Brain microvascular endothelial cell (primary cell): ENCODE results near the gene PHF1.

Source experiments
- DNase-seq: peaks from one replicate; pipeline ENCODE4 v3.0.0-alpha.2; 2020
- H3K27ac ChIP-seq: fragments of 250-450 bp; sonication (Bioruptor Pico); 2 replicates; pipeline ENCODE4 v1.5.1; 2020; ENCODE audit warnings: mild to moderate bottlenecking, moderate library complexity
- H3K27me3 ChIP-seq: fragments of 250-450 bp; sonication (Bioruptor Pico); replicated peaks from 2 replicates; pipeline ENCODE4 v1.5.1; 2020; ENCODE audit warnings: mild to moderate bottlenecking
- H3K36me3 ChIP-seq: fragments of 250-450 bp; sonication (Bioruptor Pico); replicated peaks from 2 replicates; pipeline ENCODE4 v1.5.1; 2020; ENCODE audit warnings: mild to moderate bottlenecking
- H3K4me3 ChIP-seq: 2 replicates; pipeline ENCODE4 v1.5.1; 2011; ENCODE audit warnings: low read depth, mild to moderate bottlenecking, control low read depth, low read length, moderate library complexity
- in situ Hi-C: cut with HindIII; loops from 2 replicates; pipeline ENCODE4 v1.10.0; 2017; ENCODE audit warnings: low sequenced_read_pairs, low pct_ligation_motif_present
- TF ChIP-seq, protein P1 (sequence below): IDR thresholded peaks from 2 replicates; pipeline ENCODE4 v1.5.1; 2011; ENCODE audit warnings: low read depth, mild to moderate bottlenecking, moderate library complexity, low read length, control low read depth, inconsistent platforms; ENCODE audit errors: missing control alignments

The PHF1 gene

DNA sequence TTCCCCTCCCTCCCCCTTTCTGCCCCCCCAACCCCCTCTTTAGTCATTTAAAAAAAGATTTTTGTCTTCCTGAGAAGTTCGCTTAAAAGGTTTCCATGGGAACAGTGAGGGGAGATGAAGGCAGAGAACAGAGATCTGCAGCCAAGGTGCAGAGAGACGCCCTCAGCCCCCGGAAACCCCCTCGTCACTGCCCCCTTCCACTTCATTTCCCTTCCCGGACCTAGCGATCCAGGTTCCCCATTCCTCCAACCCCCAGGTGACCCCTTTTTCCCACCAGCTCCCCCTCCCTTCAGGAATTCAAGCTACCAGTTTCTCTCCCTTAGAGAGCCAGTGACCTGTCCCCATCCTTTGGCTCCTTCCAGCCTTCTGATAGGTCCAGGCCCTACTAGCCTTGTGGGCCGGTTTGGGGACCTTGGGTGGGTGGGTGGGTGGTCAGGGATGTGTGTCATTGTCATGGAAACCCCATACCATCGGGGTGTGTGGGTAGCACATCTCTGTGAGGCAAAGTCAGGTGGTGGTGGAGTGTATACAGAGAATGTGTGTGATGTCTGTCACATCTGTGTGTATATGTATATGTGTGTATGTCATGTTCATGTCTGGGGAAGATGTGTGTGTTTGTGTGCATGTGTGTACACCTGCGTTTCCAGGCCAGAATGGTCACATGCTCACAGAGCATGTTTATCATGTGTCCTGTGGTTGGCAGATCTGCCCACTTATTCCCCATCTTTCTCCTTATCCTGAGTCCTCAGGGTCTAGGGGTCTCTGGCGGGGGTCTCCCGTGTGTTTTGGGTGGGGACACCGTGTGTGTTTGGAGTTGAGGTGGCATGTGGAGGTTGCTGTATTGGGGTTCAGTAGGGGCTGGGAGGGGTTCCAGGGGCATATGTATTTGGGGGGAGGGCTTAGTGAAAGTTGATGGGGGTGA is 16.0 kb downstream of the PHF1 start:
- DNase-seq: no peak
- Histone ChIP-seq H3K27ac (no peak overlapping the region), H3K4me3 (peak overlapping the region; percentile 70), H3K36me3 (no peaks in the 10 kb centered on the region), H3K27me3 (no peaks in the 10 kb centered on the region)
- in situ Hi-C loops: no loop called here
- TF ChIP-seq, protein P1, sequence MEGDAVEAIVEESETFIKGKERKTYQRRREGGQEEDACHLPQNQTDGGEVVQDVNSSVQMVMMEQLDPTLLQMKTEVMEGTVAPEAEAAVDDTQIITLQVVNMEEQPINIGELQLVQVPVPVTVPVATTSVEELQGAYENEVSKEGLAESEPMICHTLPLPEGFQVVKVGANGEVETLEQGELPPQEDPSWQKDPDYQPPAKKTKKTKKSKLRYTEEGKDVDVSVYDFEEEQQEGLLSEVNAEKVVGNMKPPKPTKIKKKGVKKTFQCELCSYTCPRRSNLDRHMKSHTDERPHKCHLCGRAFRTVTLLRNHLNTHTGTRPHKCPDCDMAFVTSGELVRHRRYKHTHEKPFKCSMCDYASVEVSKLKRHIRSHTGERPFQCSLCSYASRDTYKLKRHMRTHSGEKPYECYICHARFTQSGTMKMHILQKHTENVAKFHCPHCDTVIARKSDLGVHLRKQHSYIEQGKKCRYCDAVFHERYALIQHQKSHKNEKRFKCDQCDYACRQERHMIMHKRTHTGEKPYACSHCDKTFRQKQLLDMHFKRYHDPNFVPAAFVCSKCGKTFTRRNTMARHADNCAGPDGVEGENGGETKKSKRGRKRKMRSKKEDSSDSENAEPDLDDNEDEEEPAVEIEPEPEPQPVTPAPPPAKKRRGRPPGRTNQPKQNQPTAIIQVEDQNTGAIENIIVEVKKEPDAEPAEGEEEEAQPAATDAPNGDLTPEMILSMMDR: no peak

DNA sequence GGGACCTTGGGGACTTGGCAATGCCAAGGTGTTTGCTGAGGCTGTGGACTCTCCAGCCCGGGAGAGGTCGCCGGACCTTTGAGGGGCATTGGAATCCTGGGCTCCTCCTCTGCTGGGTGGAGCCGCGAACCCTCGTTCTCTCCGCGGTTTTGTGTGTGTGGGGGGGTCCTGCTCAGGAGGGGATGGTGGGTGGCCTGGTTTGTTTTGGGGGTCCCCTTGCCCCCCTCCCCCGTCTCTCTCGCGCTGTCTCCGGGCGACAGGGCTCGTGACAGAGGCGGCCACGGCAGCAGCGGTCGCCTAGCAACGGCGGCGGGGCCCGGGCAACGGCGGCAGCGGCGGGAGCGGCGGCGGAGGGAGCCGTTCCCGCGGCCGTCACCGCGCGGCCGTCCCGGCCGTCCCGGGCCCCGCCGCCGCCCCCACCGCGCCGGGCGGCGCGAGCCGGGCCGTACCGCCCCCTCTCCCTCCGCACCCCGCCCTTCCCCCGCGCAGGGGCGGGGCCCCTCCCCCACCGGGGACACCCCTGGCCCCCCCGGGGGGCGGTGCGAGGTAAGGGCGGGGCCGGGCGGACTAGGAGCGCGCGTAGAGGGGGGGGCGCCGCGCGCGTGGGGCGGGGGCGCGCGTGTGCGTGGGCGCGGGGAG is 16.9 kb downstream of the PHF1 start:
- TF ChIP-seq, protein P1: peak; percentile 15
- no peaks in the 10 kb centered on the region for H3K27me3 ChIP-seq
- H3K27ac ChIP-seq: peak overlapping the region; percentile 44
- peak overlapping the region; percentile 70 for H3K4me3 ChIP-seq
- in situ Hi-C loops: no loop called here
- no peaks in the 10 kb centered on the region for H3K36me3 ChIP-seq
- DNase-seq: no peak

DNA sequence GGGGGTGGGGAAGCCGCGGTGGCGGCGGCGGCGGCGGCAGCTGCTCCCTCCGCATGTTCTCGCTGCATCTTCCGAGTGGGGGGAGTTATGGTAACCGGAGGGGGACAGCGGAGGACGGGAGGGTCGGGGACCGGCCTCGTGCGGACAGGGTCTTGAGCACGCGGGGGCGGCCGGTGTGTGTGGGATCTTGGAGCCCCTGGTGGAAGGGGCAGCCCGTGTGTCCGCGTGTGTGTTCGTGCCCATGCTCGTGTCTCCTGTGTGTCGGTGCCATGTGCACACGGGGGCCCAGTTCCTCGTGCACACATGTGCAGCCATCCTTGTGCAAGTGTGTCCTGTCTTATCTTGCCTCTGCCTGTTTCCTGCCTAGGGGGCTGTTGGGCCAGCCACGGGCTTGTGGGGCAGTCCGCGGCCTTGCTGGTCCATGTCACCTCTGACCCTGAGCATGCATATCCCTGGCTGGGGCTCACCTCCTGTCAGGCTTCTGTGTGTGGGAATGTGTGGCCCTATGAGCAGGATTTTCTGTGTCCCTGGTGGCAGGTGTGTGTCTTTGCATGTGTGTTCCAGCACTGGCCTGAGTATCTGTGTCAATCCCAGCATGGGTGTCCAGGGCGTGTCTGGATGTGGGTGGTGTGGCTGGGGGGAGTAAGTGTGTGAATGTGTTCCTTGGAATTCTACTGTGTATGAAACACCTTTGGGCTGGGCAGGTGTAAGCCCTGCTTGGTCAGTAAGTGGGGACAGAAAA is 17.6 kb downstream of the PHF1 start:
- in situ Hi-C loops: no loop called here
- TF ChIP-seq, protein P1: peak; percentile 65

DNA sequence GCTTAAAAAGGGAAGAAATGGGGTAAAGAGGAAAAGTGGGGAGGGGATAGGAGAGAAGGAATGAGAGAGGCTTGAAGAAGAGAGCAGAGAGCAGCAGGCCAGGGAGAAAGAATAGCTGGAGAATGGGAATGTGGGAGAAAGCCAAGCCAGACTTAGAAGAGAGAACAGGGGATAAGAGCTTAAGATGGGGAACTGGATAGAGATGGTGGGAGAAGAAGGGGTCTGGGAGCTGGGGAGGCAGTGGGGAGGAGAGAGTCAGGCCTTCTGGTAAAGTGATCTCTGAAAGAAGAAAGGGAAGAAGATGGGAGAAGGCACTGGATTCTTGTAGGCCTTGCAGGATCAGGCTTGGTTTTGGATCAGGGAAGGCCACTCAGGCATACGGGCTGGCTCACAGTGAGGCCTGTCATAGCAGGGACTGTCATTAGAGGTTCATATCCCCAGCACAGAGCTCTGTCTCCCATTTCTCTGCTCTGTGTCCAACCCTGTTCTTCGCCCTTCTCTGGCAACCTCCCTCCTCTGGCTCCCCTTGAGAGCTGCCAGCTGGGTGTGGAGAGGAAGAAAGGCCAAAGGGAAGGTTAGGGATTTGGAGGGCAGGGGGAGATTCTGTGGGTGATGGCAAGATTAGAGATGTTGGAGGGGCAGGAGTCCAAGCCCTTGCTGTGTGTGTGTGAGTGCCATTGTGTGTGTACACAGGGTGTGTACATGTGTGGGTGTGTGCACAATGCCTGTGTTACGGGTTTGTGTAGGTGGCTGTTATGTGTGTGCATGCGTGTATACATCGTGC is 18.3 kb downstream of the PHF1 start:
- in situ Hi-C loops: no loop called here
- no peaks in the 10 kb centered on the region for H3K27me3 ChIP-seq
- no peaks in the 10 kb centered on the region for H3K36me3 ChIP-seq
- H3K4me3 ChIP-seq: no peak overlapping the region
- H3K27ac ChIP-seq: no peak overlapping the region
- TF ChIP-seq, protein P1: no peak
- DNase-seq: no peak

More for the DNA sequence above, 17.6 kb downstream of the PHF1 start:
- H3K27me3 ChIP-seq: no peaks in the 10 kb centered on the region
- H3K36me3 ChIP-seq: no peaks in the 10 kb centered on the region
- peak overlapping the region; percentile 70 for H3K4me3 ChIP-seq
- H3K27ac ChIP-seq: no peak overlapping the region
- DNase-seq: peak; percentile 35

DNA sequence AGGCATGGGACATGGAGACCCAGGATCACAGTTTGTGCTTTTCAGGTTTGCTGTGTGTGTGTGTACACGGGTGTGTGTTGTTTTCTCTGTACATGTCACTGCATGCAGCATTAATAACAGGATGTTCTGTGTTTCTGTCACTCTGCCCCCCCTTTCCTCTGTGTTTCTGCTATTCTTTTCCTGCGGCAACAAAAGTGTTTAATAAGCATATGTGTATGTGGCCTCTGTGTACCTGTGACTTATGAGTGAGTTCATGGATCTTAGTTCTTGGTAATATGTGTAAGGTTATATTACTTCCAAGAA is 18.9 kb downstream of the PHF1 start:
- H3K27me3 ChIP-seq: no peaks in the 10 kb centered on the region
- TF ChIP-seq, protein P1: no peak
- no peak overlapping the region for H3K27ac ChIP-seq
- no peak overlapping the region for H3K4me3 ChIP-seq
- DNase-seq: no peak
- no peaks in the 10 kb centered on the region for H3K36me3 ChIP-seq
- in situ Hi-C loops: no loop called here
